ENCODE measurements around the gene DNAH14.
A peak's percentile ranks its signal among the peaks of the same experiment; 100 is the strongest.
"Not testable (repeated sequence)": the region's sequence is repeated elsewhere in the genome, so short reads cannot be mapped to it uniquely, and the experiment has no call there.

Gene DNAH14

GRCh38 chr1:224922404-224923164 lies 6.9 kb upstream of the DNAH14 start:
- TF ChIP-seq, protein P1, sequence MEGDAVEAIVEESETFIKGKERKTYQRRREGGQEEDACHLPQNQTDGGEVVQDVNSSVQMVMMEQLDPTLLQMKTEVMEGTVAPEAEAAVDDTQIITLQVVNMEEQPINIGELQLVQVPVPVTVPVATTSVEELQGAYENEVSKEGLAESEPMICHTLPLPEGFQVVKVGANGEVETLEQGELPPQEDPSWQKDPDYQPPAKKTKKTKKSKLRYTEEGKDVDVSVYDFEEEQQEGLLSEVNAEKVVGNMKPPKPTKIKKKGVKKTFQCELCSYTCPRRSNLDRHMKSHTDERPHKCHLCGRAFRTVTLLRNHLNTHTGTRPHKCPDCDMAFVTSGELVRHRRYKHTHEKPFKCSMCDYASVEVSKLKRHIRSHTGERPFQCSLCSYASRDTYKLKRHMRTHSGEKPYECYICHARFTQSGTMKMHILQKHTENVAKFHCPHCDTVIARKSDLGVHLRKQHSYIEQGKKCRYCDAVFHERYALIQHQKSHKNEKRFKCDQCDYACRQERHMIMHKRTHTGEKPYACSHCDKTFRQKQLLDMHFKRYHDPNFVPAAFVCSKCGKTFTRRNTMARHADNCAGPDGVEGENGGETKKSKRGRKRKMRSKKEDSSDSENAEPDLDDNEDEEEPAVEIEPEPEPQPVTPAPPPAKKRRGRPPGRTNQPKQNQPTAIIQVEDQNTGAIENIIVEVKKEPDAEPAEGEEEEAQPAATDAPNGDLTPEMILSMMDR (IDR thresholded peaks at IDR 0.05; ENCODE audit: borderline replicate concordance, insufficient read depth, low read depth, low read length) = peak; percentile 42; the same call in 1 of the 2 replicates
- H3K4me3 ChIP-seq (ENCODE audit: low read depth, low read length) = no peak overlapping the region

DNA sequence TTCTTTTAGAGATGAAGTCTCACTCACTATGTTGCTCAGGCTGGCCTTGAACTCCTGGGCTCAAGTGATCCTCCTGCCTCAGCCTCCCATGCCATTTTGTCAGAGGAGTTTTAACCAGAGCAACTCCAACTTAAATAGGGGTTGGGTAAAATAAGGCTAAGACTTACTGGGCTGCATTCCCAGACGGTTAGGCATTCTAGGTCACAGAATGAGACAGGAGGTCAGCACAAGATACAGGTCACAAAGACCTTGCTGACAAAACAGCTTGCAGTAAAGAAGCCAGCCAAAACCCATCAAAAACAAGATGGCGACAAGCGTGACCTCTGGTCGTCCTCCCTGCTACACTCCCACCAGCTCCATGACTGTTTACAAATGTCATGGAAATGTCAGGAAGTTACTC lies 5.7 kb upstream of the DNAH14 start:
- no peak overlapping the region for H3K4me3 ChIP-seq (ENCODE audit: low read depth, low read length)
- TF ChIP-seq, protein P1 (IDR thresholded peaks at IDR 0.05; ENCODE audit: borderline replicate concordance, insufficient read depth, low read depth, low read length) = no peak

- not testable (repeated sequence) for H3K4me3 ChIP-seq (ENCODE audit: low read depth, low read length)
These were observed 1.8 kb upstream of the DNAH14 start for GRCh38 chr1:224927631-224928030.

DNA sequence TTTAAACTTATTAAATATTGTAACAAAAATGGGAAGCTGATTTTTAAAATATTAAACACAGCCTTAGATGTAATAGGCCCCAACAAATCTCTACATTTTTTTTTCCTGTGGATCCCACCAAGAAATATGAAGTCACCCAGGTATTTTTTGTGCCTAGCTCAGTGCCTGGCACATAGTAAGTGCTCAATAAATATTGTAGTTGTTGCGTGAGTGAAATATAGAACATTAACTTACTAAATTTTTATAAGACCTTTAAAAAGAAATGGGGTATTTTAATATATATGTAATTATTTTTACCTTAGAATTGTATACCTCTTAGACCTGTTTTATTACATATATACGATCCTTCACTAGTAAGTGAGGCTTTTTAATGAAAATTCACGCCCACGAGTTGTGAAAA lies 569 bp upstream of the DNAH14 start:
- TF ChIP-seq, protein P1 (IDR thresholded peaks at IDR 0.05; ENCODE audit: borderline replicate concordance, insufficient read depth, low read depth, low read length) = no peak
- H3K4me3 ChIP-seq (ENCODE audit: low read depth, low read length) = no peak overlapping the region

DNA sequence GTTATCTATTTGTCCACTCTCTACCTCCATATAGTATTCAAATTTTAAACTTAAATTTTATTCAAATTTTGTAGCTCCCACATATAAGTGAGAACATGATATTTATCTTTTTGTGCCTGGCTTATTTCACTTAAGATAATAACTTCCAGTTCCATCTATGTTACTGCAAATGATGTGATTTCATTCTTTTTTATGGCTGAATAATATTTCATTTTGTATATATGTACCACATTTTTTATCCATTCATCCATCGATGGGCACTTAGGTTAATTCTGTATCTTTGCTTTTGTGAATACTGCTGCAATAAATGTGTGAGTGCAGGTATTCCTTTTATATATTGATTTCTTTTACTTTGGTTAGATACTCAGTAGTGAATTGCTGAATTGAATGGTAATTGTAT lies 2.1 kb downstream of the DNAH14 start:
- TF ChIP-seq, protein P1 (IDR thresholded peaks at IDR 0.05; ENCODE audit: borderline replicate concordance, insufficient read depth, low read depth, low read length) = no peak
- H3K4me3 ChIP-seq (ENCODE audit: low read depth, low read length) = no peak overlapping the region

DNA sequence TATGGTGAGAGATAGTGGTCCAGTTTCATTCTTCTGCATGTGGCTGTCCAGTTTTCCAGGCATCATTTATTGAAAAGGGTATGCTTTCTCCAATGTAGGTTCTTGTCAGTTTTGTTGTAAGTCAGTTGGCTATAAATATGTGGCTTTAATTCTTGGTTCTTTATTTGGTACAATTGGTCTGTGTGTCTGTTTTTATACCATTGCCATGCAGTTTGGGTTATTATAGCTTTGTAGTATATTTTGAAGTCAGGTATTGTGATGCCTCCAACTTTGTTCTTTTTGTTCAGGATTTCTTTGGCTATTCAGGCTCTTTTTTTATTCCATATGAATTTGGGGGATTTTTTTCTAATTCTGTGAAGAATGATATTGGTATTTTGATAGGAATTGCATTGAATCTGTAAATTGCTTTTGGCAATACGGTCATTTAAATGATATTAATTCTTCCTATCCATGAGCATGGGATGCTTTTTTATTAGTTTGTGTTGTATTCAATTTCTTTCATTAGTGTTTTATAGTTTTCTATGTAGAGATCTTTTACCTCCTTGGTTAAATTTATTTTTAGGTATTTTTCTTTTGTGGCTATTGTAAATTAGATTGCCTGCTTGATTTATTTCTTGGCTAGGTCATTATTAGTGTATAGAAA lies 3.3 kb downstream of the DNAH14 start:
- no peak overlapping the region for H3K4me3 ChIP-seq (ENCODE audit: low read depth, low read length)

GRCh38 chr1:224933584-224933983 lies 4.1 kb downstream of the DNAH14 start:
- TF ChIP-seq, protein P1 (IDR thresholded peaks at IDR 0.05; ENCODE audit: borderline replicate concordance, insufficient read depth, low read depth, low read length) = no peak
- no peak overlapping the region for H3K4me3 ChIP-seq (ENCODE audit: low read depth, low read length)

More for the DNA sequence above, 3.3 kb downstream of the DNAH14 start:
- TF ChIP-seq, protein P1 (IDR thresholded peaks at IDR 0.05; ENCODE audit: borderline replicate concordance, insufficient read depth, low read depth, low read length) = no peak
